ENCODE results near the gene FOXJ1.

Gene FOXJ1

GRCh38 chr17:76160896-76161528, 20.0 kb upstream of the FOXJ1 start:
- DNase-seq = no peak

DNA sequence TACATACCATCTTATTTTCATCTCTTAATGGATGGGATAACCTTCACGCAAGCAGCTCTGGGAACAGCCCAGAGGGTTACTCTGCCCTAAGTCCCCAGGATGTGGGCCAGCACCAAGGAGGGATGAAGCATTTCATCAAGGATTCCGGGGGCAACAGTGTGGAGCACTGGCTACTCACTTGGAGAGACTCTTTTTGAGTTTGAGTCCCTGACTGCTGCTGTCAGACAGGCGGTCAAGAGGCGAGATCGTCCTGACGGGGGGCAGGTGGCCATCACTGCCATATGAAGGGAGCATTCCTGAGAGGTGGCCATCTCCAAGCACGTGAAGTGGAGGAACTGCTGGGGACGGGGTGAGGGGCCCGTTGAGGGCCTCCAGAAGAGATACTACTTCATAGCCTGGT, 18.1 kb upstream of the FOXJ1 start:
- no peak for DNase-seq

GRCh38 chr17:76157759-76158158, 16.7 kb upstream of the FOXJ1 start:
- DNase-seq = no peak

DNA sequence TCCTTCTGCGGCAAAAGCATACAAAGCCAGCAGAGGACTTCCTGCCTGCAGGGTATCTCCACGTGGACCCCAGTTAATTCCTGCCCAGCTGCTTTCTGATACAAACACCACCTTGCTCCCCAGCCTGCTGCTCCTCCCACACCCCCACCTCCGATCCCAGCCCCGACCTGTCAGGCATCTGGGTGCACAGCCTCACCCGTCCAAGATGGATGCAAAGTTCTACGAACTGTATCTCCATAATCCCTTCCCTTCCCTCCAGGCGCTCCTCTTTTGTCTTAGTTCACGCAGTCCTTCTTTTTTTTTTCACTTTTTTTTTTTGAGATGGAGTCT, 15.6 kb upstream of the FOXJ1 start:
- DNase-seq = no peak

DNA sequence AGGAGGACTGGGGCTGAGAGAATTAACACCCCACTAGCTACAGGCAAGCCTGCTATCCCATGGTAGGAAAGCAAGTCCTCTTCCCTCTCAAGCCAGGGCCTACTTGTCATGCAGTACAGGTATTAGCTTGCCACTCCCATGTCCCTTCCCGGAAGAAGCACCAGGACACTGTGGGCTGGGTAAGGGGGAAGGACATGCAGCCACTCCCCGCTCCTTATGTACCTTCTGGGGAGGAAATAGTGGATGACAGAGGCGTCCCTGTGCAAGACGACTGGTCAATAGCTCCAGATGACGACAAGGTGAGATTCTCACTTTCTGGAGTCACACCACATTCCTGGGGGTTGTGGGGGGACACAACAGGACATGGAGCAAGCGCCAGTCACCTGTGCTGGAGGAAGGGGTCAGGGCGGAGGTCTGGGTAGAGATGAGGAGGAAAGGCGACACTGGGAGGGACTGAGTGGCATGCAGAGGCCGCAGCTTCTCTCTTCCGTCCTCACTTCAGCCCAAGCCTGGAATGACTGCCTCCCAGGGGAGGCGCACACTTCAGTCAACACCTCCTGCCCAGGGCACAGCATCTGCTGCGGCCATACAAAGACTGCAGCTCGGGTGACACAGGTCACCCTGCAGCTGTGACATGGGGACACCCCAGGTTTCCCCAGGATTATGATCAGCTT, 15.1 kb upstream of the FOXJ1 start:
- no peak for DNase-seq

GRCh38 chr17:76154936-76155845, 14.1 kb upstream of the FOXJ1 start:
- DNase-seq = no peak

DNA sequence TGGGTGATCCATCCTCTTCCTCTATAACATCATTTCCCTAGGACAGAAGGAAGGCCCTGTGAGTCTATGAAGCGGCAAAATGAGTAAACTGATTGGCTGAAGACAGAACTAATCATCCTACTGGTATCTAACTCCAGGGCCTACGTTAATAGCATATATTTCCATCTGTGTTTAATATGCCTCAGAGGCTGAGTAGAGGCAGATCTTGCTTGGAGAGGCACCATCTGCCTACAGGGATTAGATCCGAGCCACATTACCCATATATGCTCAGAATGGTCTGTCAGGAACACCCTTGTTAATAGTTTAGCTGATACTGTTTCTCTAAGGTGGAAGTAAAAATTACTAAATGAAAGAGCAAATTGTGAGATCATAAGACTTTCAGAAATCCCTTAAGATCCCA, 13.2 kb upstream of the FOXJ1 start:
- DNase-seq = no peak

DNA sequence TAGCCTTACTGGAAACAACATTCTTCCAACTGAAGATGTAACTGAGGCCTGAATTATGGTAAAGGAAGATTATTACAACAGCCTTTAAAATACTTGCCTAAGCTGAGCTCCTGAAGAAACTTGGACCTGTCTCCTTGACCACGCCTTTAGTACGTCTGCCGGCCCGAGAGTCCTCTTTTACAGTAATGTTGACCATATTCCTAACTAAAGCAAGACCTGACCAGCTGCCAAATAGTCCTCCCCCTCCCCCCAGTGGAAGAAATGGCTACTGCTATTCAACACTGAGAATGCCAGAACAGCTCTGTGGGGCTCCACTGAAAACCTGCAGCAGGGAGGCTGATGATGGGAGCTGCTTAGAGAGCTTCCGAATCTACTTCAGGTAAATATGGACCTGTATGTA, 12.6 kb upstream of the FOXJ1 start:
- DNase-seq = no peak

GRCh38 chr17:76153202-76153601, 12.2 kb upstream of the FOXJ1 start:
- DNase-seq = no peak

DNA sequence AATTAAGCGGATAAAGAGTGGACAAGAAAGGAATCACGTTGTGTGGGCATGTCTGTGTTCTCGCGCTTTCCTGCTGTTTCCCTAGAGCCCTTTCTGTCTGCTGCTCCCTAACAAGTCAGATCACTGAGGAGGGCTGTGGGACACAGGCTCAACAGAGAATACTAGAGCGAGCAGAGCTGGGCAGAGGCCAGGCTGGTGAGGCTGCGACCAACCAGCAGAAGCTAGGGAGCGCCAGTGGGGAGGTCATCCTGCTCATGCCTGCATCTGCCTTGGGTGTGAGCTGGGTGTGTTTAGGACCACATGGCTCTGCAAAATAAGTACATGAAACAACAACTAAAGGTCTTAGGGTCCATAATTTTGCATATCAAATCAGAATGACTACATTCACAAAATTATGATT, 11.5 kb upstream of the FOXJ1 start:
- no peak for DNase-seq

GRCh38 chr17:76151896-76152454, 10.9 kb upstream of the FOXJ1 start:
- DNase-seq = no peak

- no peak for DNase-seq
Observed at GRCh38 chr17:76150712-76151622, 9.9 kb upstream of the FOXJ1 start.

DNA sequence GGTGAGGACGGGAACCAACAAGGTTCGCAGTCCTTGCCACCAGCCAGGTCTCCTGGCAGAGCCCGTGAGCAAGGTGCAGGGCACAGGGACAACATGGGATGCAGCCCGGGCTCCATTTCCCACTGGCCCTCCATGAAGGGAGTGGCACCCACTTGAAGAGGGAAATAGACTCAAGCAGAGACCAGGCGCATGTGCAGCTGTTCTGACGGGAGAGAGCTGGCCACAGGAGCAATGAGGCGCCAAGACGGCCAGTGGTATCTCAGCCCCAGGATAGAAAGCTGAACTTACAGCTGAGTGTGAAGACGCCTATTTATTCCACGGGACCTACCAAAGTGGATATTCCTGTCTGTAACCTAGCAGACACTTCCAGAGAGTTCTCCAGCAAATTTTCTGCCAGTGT, 8.2 kb upstream of the FOXJ1 start:
- DNase-seq = no peak

GRCh38 chr17:76148015-76148326, 6.9 kb upstream of the FOXJ1 start:
- DNase-seq = no peak

DNA sequence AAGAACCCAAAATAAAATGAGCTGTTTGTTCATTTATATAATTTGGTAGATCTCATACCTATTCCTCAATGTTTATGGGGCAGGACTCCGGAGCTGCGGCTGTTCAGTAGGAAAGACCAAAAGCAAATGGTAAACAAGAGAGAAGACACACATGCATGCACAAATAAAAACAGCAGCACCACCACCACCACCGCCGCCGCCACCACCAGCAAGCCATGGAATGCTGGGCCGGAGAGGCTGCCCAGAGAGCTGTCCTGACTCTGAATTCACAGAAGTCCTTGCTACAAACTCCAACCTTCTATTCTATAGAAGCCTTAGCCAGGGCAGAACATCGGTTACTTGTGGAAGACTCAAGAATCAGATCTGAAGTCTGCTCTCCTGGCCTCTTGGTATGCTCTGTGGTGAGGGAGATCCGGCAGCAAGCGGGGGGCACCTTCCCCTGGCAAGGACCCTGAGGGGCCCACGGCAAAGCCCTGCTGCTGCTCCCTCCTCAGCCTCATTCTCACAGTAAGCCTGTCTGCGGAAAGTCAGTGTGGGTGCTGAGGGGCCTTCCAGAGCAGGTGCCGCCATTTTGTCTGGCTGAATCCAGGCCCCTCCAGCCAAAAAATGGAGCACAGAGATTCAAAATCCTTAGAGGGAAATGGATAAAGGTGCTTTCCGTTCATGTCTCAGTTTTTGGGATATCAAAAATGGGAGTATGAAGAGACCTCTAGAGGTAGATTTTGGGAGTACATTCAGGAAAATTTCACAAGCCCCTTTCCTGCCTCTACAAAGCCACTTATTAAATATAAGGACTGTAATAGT, 6.4 kb upstream of the FOXJ1 start:
- DNase-seq = no peak

DNA sequence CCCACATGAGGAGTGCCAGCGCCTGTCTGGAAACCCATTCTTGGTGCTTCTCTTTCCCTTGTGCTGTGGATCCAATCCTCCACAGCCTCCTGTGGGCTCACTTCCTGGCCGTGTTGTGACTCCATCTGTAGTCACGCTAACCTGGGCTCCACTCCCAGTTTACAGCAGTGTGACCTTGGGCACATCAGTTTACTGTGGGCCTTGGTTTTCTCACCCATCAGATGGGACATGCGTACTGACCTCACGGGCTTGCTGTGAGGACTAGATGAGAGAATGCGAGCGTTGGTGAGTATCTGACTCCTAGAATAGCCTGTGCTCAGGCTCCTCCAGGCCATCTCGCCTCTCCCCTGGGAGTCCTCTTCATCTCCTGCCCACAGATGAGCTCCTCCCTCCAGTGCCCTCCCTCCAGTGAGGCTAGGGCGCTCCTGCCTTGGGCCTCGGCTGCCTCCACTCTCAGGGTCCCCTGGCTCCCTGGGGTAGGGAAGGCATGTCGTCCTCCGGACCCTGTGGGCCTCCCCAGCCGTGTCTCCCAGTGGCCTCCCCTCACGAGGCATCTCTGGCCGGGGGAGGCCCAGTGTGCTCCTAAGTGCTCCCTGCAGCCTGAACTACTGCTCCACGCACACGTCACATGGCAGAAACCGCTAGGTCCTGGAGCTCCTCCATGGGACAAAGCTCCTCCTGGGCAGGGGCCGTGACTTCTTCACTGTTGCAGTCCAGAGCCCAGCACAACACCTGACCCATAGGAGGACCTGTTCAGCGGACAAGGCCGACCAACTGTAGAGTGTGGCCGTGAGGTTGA, 5.2 kb upstream of the FOXJ1 start:
- no peak for DNase-seq

- DNase-seq = no peak
Observed at GRCh38 chr17:76145231-76146052, 4.4 kb upstream of the FOXJ1 start.

DNA sequence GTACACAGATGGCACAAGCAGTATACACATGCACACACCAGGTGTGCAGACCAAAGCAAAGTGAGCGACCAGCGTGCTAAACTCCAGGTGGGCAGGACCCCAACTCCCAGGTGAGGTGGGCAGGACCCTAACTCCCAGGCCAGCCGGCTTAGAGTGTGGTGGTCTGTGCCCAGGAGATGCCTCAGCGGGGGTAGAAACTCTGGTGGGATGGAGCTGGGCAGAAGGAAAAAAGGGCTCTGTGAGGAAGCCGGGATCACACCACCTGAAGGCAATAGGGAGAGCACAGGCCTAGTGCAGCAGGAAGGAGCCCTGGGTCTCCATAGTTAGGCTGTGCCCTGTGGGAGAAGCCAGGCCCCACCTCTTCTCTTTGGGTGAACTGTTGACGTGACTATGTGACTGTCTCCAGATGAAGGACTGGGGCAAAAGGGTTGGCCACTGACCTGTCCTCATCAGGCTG, 1.6 kb upstream of the FOXJ1 start:
- no peak for DNase-seq

DNA sequence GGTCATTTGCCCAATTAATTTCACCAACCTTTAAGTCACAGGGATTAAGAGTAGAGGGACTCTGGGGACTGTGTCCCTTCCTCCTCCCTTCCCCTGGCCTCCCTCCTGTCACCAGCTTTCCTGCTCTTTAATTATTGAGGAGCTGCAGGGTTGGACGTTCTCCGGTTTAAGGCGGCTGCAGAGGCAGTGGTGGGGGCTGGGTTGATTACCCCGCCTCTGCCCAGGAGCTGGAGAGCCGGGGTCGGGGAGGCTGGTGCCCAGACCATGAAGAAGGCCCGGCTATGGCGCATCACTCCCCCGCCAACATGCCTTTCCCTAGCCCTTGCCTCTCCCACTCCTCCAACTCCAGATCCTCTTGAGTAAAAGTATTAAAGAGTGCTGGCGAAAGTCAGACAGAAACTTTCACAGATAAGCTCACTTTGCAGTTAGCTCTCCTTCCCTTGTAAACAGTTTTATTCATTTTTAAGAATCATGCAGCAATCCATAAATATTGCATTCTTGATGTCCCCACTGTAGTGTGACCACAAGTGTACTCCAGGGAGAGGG, 1.1 kb upstream of the FOXJ1 start:
- no peak for DNase-seq
